ENCODE measurements around the gene C1R.

The C1R gene

DNA sequence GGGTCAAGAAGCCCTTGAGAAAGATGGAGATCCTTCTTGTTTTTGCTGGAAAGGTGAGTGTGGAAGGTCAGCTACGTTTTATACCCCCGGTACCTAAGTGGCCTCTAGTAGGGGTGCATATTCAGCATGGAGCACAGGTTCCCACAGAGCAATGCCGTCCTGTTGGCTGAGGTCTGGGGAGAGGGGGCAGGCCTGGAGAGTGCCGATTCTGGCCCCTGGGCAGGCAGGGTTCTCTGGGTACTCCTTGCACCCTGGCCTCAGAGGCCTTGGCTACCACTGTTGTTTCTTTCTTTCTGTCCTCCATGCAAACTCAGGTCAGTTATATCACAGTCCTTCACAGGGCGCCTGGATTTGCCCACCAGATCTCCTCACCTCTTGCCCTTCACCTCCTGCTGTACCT, 27.9 kb upstream of the C1R start:
- Histone ChIP-seq H3K4me3 (ENCODE audit: insufficient read depth, low read depth, low read length, poor library complexity, severe bottlenecking) (no peak overlapping the region), H3K27ac (ENCODE audit: insufficient read depth, low read length, poor library complexity, severe bottlenecking) (no peak overlapping the region), H3K4me1 (ENCODE audit: control insufficient read depth, insufficient read depth, low read length, poor library complexity, severe bottlenecking) (no peaks in the 10 kb centered on the region), H3K9me3 (ENCODE audit: control insufficient read depth, low read length) (no peaks in the 10 kb centered on the region), H3K27me3 (replicated peaks; ENCODE audit: control insufficient read depth, insufficient read depth, low read length, poor library complexity, severe bottlenecking) (no peaks in the 10 kb centered on the region), H3K36me3 (ENCODE audit: control insufficient read depth, insufficient read depth, low read length) (peaks cover 11% of the 10 kb centered on the region)
- DNase-seq = no peak

DNA sequence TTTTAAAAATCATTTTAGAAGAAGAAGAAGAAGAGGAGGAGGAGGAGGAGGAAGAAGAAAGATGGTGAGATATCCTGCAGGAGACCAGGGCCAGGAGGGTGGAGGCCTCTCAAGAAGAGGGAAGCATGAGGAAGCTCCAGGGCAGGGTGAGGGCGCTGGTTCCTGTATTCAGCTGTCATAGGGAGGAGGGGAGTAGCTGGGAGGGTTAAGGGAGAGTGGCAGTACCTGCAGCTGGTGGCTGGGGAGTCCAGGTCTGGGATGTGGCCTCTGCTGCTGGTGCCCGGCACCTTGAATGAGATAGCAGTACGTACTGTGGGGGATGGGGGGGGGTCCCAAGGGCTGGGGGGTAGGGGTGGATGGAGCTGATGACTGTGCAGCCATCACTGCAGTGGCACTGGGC, 26.6 kb upstream of the C1R start:
- H3K27ac ChIP-seq (ENCODE audit: insufficient read depth, low read length, poor library complexity, severe bottlenecking) = no peak overlapping the region

DNA sequence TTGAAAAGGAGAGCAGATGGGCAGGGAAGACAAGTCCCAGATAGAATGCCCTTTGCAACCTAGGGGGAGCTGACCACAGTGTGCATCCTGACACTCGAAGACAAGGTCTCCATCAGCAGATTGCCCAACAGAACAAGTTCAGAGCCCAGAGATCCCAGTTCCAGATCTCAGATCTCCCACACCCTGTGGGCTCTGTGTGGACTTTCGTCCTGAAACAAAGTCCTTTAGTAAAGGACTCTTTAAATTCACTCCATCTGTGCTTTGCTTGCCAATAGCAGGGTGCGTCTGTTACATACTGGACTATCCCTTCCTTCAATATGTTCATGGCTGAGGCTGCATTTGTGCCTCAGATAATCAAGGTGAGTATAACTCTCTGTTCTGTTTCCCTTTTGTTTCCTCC, 25.4 kb upstream of the C1R start:
- H3K27ac ChIP-seq (ENCODE audit: insufficient read depth, low read length, poor library complexity, severe bottlenecking) = no peak overlapping the region
- H3K4me1 ChIP-seq (ENCODE audit: control insufficient read depth, insufficient read depth, low read length, poor library complexity, severe bottlenecking) = peaks cover 7% of the 10 kb centered on the region
- peaks cover 11% of the 10 kb centered on the region for H3K36me3 ChIP-seq (ENCODE audit: control insufficient read depth, insufficient read depth, low read length)

More for the DNA sequence above, 26.6 kb upstream of the C1R start:
- DNase-seq = no peak
- Histone ChIP-seq H3K4me1 (ENCODE audit: control insufficient read depth, insufficient read depth, low read length, poor library complexity, severe bottlenecking) (no peaks in the 10 kb centered on the region), H3K4me3 (ENCODE audit: insufficient read depth, low read depth, low read length, poor library complexity, severe bottlenecking) (no peak overlapping the region), H3K27me3 (replicated peaks; ENCODE audit: control insufficient read depth, insufficient read depth, low read length, poor library complexity, severe bottlenecking) (no peaks in the 10 kb centered on the region), H3K36me3 (ENCODE audit: control insufficient read depth, insufficient read depth, low read length) (peaks cover 11% of the 10 kb centered on the region), H3K9me3 (ENCODE audit: control insufficient read depth, low read length) (no peaks in the 10 kb centered on the region)

DNA sequence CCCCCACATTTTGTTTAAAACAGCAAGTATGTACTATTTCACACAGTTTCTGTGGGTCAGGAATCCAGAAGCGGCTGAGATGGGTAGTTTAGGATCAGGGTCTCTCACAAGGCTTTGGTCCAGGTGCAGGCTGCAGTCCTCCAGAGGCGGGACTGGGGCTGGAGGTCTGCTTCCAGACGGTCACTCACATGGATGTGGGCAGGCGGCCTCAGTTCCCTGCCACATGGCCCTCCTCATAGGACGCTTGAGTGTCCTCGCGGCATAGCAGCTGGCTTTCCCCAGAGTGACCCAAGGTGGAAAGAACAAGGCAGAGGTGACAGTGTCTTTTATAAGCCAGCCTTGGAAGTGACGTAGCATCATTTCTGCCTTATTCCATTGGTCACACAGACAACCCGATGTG, 24.7 kb upstream of the C1R start:
- Histone ChIP-seq H3K36me3 (ENCODE audit: control insufficient read depth, insufficient read depth, low read length) (peaks cover 11% of the 10 kb centered on the region), H3K9me3 (ENCODE audit: control insufficient read depth, low read length) (no peaks in the 10 kb centered on the region), H3K27ac (ENCODE audit: insufficient read depth, low read length, poor library complexity, severe bottlenecking) (no peak overlapping the region), H3K4me1 (ENCODE audit: control insufficient read depth, insufficient read depth, low read length, poor library complexity, severe bottlenecking) (peaks cover 7% of the 10 kb centered on the region), H3K27me3 (replicated peaks; ENCODE audit: control insufficient read depth, insufficient read depth, low read length, poor library complexity, severe bottlenecking) (no peaks in the 10 kb centered on the region), H3K4me3 (ENCODE audit: insufficient read depth, low read depth, low read length, poor library complexity, severe bottlenecking) (no peak overlapping the region)
- DNase-seq = no peak

More for the DNA sequence above, 25.4 kb upstream of the C1R start:
- no peaks in the 10 kb centered on the region for H3K9me3 ChIP-seq (ENCODE audit: control insufficient read depth, low read length)
- no peak overlapping the region for H3K4me3 ChIP-seq (ENCODE audit: insufficient read depth, low read depth, low read length, poor library complexity, severe bottlenecking)
- no peaks in the 10 kb centered on the region for H3K27me3 ChIP-seq (replicated peaks; ENCODE audit: control insufficient read depth, insufficient read depth, low read length, poor library complexity, severe bottlenecking)
- DNase-seq = no peak

DNA sequence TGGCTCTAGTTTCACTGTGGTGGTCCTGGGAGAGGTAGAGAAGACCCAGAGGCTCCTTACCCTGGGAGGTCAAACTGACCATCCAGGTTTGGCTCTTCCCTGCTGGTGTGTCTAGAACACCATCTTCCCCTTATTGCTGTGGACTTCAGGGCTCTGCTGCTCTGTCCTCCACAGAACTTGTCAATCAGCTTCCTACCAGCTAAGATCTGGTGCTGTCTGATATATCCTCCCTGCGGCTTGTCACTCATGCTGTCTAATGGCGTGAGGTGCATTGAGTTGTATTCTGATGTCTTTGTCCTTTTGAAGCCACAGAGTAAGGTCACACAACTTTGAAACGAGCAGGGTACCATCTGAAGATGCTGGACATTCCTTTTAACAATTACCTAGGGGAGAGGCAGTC, 24.0 kb upstream of the C1R start:
- no peak overlapping the region for H3K4me3 ChIP-seq (ENCODE audit: insufficient read depth, low read depth, low read length, poor library complexity, severe bottlenecking)
- H3K36me3 ChIP-seq (ENCODE audit: control insufficient read depth, insufficient read depth, low read length) = peaks cover 11% of the 10 kb centered on the region
- DNase-seq = no peak
- H3K27me3 ChIP-seq (replicated peaks; ENCODE audit: control insufficient read depth, insufficient read depth, low read length, poor library complexity, severe bottlenecking) = no peaks in the 10 kb centered on the region
- peaks cover 7% of the 10 kb centered on the region for H3K4me1 ChIP-seq (ENCODE audit: control insufficient read depth, insufficient read depth, low read length, poor library complexity, severe bottlenecking)
- H3K27ac ChIP-seq (ENCODE audit: insufficient read depth, low read length, poor library complexity, severe bottlenecking) = no peak overlapping the region
- no peaks in the 10 kb centered on the region for H3K9me3 ChIP-seq (ENCODE audit: control insufficient read depth, low read length)

DNA sequence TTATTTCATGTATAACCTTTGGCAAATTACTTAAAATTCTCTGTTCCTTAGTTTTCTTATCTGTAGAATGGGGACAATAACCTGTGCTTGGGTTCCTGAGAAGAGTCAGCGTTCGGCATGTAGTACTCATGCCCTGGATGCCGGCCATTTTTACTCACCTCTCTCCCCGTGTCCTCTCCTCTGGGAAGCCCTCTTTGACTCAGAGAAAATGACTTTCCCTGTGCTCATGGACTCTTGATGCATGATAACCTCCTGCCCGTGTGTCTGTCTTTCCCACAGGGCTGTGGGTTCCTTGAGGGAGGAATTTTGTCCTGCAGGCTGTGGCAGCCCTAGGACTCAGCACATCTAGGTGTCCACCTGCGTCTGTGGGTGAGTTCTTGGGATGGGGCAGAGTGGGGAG, 22.6 kb upstream of the C1R start:
- Histone ChIP-seq H3K4me3 (ENCODE audit: insufficient read depth, low read depth, low read length, poor library complexity, severe bottlenecking) (no peak overlapping the region), H3K27ac (ENCODE audit: insufficient read depth, low read length, poor library complexity, severe bottlenecking) (no peak overlapping the region), H3K9me3 (ENCODE audit: control insufficient read depth, low read length) (no peaks in the 10 kb centered on the region), H3K36me3 (ENCODE audit: control insufficient read depth, insufficient read depth, low read length) (peaks cover 11% of the 10 kb centered on the region), H3K4me1 (ENCODE audit: control insufficient read depth, insufficient read depth, low read length, poor library complexity, severe bottlenecking) (peaks cover 7% of the 10 kb centered on the region), H3K27me3 (replicated peaks; ENCODE audit: control insufficient read depth, insufficient read depth, low read length, poor library complexity, severe bottlenecking) (no peaks in the 10 kb centered on the region)
- DNase-seq = no peak

DNA sequence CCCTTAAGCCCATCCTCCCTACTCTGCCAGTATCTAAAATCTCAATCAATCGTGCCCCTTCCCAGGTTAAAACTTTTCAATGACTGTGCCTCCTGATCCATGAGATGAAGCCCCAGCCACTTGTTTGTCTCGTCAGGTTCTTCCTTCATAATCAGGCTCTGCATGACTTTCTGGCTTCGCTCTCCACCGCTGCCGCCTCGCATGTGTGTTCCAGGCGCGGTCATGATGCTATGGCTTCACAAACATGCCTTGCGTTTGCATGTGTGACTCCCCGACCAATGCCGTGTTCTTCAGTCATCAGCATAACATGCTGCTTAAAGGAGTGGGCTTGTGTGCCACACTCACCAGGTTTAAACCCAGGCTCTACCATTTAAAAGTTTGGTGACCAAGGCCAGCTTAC, 21.8 kb upstream of the C1R start:
- Histone ChIP-seq H3K4me3 (ENCODE audit: insufficient read depth, low read depth, low read length, poor library complexity, severe bottlenecking) (no peak overlapping the region), H3K9me3 (ENCODE audit: control insufficient read depth, low read length) (no peaks in the 10 kb centered on the region), H3K27ac (ENCODE audit: insufficient read depth, low read length, poor library complexity, severe bottlenecking) (no peak overlapping the region), H3K36me3 (ENCODE audit: control insufficient read depth, insufficient read depth, low read length) (peaks cover 11% of the 10 kb centered on the region), H3K4me1 (ENCODE audit: control insufficient read depth, insufficient read depth, low read length, poor library complexity, severe bottlenecking) (peaks cover 13% of the 10 kb centered on the region), H3K27me3 (replicated peaks; ENCODE audit: control insufficient read depth, insufficient read depth, low read length, poor library complexity, severe bottlenecking) (no peaks in the 10 kb centered on the region)
- no peak for DNase-seq

DNA sequence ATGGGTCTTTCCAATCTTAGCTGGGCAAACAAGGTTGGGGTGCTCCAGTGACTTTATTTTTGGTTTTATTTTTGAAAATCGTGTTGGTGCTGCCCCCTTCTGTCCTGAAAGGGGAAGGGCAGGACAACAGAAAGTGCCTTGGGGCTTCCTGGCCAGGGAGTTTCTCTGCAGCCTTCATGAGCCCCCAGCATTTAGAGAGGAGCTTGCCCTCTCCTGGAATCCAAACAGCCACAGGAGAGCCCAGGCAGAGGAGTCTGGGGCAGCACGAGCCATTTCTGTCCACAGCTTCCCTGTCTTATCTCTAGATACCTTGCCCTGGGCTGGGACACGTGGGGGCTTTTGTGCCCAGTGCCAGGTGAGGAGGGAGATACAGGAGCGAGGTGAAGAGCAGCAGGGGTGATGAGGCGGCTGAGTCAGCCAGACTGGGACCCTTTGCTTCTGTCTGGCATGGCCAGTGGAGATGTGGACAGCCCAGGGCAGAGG, 21.2 kb upstream of the C1R start:
- peaks cover 11% of the 10 kb centered on the region for H3K36me3 ChIP-seq (ENCODE audit: control insufficient read depth, insufficient read depth, low read length)
- no peaks in the 10 kb centered on the region for H3K9me3 ChIP-seq (ENCODE audit: control insufficient read depth, low read length)
- DNase-seq = peak in 2 of 3 donors; percentile 12 to 34
- no peaks in the 10 kb centered on the region for H3K27me3 ChIP-seq (replicated peaks; ENCODE audit: control insufficient read depth, insufficient read depth, low read length, poor library complexity, severe bottlenecking)
- no peak overlapping the region for H3K27ac ChIP-seq (ENCODE audit: insufficient read depth, low read length, poor library complexity, severe bottlenecking)
- H3K4me3 ChIP-seq (ENCODE audit: insufficient read depth, low read depth, low read length, poor library complexity, severe bottlenecking) = no peak overlapping the region
- H3K4me1 ChIP-seq (ENCODE audit: control insufficient read depth, insufficient read depth, low read length, poor library complexity, severe bottlenecking) = peaks cover 13% of the 10 kb centered on the region

DNA sequence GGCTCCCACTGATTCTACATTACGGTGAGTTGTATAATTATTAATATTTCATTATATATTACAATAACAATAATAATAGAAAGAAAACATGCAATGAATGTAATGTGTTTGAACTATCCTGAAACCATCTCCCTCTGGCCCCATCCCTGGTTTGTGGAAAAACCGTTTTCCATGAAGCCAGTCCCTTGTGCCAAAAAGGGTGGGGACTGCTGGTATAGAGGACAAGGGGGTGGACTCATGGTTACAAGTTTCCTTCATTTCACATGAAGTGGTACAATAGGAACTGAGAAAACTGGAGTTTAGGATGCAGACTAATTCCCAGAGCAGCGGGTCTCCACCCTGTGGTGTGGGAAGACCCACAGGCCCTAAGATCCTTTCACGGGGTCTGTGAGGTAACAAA, 19.8 kb upstream of the C1R start:
- H3K4me1 ChIP-seq (ENCODE audit: control insufficient read depth, insufficient read depth, low read length, poor library complexity, severe bottlenecking) = peaks cover 20% of the 10 kb centered on the region
- H3K36me3 ChIP-seq (ENCODE audit: control insufficient read depth, insufficient read depth, low read length) = peaks cover 11% of the 10 kb centered on the region
- H3K4me3 ChIP-seq (ENCODE audit: insufficient read depth, low read depth, low read length, poor library complexity, severe bottlenecking) = no peak overlapping the region

DNA sequence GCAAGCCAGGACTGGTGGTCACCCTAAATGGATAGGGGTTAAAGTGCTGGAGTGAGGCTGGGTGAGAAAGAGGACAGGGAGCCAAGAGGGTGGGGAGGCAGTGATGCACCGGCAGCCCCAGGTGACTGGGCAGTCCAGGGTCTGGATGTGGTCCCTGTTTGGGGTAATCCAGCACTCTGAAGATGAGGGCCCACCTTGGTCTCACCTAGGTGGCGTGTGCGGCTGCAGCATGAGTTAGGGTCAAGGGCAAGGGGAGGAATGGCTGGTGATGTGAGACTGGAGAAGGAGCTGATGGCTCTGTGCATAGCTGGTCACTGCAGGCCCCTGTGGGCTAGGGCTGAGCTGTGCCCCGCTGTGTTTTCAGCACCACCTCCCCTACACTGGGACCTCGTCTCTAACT, 18.4 kb upstream of the C1R start:
- H3K36me3 ChIP-seq (ENCODE audit: control insufficient read depth, insufficient read depth, low read length) = peaks cover 4% of the 10 kb centered on the region
- peaks cover 20% of the 10 kb centered on the region for H3K4me1 ChIP-seq (ENCODE audit: control insufficient read depth, insufficient read depth, low read length, poor library complexity, severe bottlenecking)
- H3K27me3 ChIP-seq (replicated peaks; ENCODE audit: control insufficient read depth, insufficient read depth, low read length, poor library complexity, severe bottlenecking) = no peaks in the 10 kb centered on the region
- no peak overlapping the region for H3K4me3 ChIP-seq (ENCODE audit: insufficient read depth, low read depth, low read length, poor library complexity, severe bottlenecking)
- H3K27ac ChIP-seq (ENCODE audit: insufficient read depth, low read length, poor library complexity, severe bottlenecking) = no peak overlapping the region
- no peaks in the 10 kb centered on the region for H3K9me3 ChIP-seq (ENCODE audit: control insufficient read depth, low read length)
- no peak for DNase-seq

More for the DNA sequence above, 19.8 kb upstream of the C1R start:
- Histone ChIP-seq H3K27ac (ENCODE audit: insufficient read depth, low read length, poor library complexity, severe bottlenecking) (no peak overlapping the region), H3K9me3 (ENCODE audit: control insufficient read depth, low read length) (no peaks in the 10 kb centered on the region), H3K27me3 (replicated peaks; ENCODE audit: control insufficient read depth, insufficient read depth, low read length, poor library complexity, severe bottlenecking) (no peaks in the 10 kb centered on the region)
- DNase-seq = no peak

DNA sequence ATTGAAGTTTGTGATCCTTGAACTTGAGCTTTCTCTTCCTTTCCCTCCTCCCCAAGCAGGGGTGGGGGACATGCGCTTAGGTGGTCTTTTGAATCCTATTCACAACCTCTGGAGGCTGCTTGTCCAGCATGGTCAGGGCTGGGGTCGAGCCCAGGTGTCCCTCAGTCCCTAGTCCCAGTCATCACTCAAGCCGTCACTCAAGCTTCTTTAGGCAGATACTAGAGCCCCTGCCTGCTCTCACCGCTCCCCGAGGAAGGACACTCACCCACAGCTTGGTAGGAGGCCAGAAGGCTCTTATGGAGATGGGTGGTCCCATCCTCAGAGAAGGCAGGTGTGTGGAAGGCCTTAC, 17.3 kb upstream of the C1R start:
- peaks cover 20% of the 10 kb centered on the region for H3K4me1 ChIP-seq (ENCODE audit: control insufficient read depth, insufficient read depth, low read length, poor library complexity, severe bottlenecking)
- no peaks in the 10 kb centered on the region for H3K9me3 ChIP-seq (ENCODE audit: control insufficient read depth, low read length)
- H3K4me3 ChIP-seq (ENCODE audit: insufficient read depth, low read depth, low read length, poor library complexity, severe bottlenecking) = no peak overlapping the region
- no peak for DNase-seq
- H3K36me3 ChIP-seq (ENCODE audit: control insufficient read depth, insufficient read depth, low read length) = no peaks in the 10 kb centered on the region
- H3K27me3 ChIP-seq (replicated peaks; ENCODE audit: control insufficient read depth, insufficient read depth, low read length, poor library complexity, severe bottlenecking) = no peaks in the 10 kb centered on the region
- H3K27ac ChIP-seq (ENCODE audit: insufficient read depth, low read length, poor library complexity, severe bottlenecking) = no peak overlapping the region

Measured in effector memory CD4-positive, alpha-beta T cell (primary cell).